Endodermal cell (in vitro differentiated cells): Measurements from ENCODE around the gene ORM1. TPM values are rescaled to one million over a fixed set of nuclear protein-coding genes. Genes with fewer than 3 reads are reported as not detected.
A peak's percentile ranks its signal among the peaks of the same experiment; 100 is the strongest.

Source experiments
- DNase-seq: peaks from one replicate; pipeline ENCODE4 v3.0.0-alpha.2; 2017
- H3K27ac ChIP-seq: 2 replicates; pipeline ENCODE4 v1.5.1; 2013; ENCODE audit warnings: mild to moderate bottlenecking, low read depth, low read length, moderate library complexity
- H3K27me3 ChIP-seq: 2 replicates; pipeline ENCODE4 v1.6.1; 2013; ENCODE audit warnings: mild to moderate bottlenecking, low read length, moderate library complexity; ENCODE audit not compliant: insufficient read depth, control insufficient read depth, poor library complexity, severe bottlenecking
- H3K36me3 ChIP-seq: 2 replicates; pipeline ENCODE4 v1.7.0; 2013; ENCODE audit warnings: mild to moderate bottlenecking, low read length, moderate library complexity; ENCODE audit not compliant: control insufficient read depth, insufficient read depth
- H3K4me1 ChIP-seq: one replicate; pipeline ENCODE4 v1.7.0; 2013; ENCODE audit warnings: low read length; ENCODE audit not compliant: control insufficient read depth, insufficient read depth
- H3K4me3 ChIP-seq: 2 replicates; pipeline ENCODE4 v1.5.1; 2013; ENCODE audit warnings: mild to moderate bottlenecking, low read length, moderate library complexity
- H3K9ac ChIP-seq: 2 replicates; pipeline ENCODE4 v1.6.1; 2013; ENCODE audit warnings: mild to moderate bottlenecking, low read length, moderate library complexity; ENCODE audit not compliant: poor library complexity, severe bottlenecking; ENCODE audit errors: extremely low read depth
- H3K9me3 ChIP-seq: 2 replicates; pipeline ENCODE4 v1.6.1; 2013; ENCODE audit warnings: mild to moderate bottlenecking, low read length, moderate library complexity; ENCODE audit not compliant: control insufficient read depth
- H3K27ac Mint-ChIP-seq: 2 replicates; pipeline ENCODE4 v1.8.0; 2020; ENCODE audit warnings: mixed read lengths
- H3K27me3 Mint-ChIP-seq: 2 replicates; pipeline ENCODE4 v1.8.0; 2021; ENCODE audit warnings: mild to moderate bottlenecking, mixed read lengths; ENCODE audit not compliant: insufficient read depth
- H3K36me3 Mint-ChIP-seq: 2 replicates; pipeline ENCODE4 v1.8.0; 2020; ENCODE audit warnings: low read depth, mixed read lengths
- H3K4me1 Mint-ChIP-seq: 2 replicates; pipeline ENCODE4 v1.8.0; 2020; ENCODE audit warnings: mixed read lengths
- H3K4me3 Mint-ChIP-seq: 2 replicates; pipeline ENCODE4 v1.8.0; 2020; ENCODE audit warnings: mild to moderate bottlenecking, moderate library complexity, mixed read lengths
- H3K9me3 Mint-ChIP-seq: 2 replicates; pipeline ENCODE4 v1.8.0; 2020; ENCODE audit warnings: mild to moderate bottlenecking, mixed read lengths
- WGBS, 2 experiments: methylation state at CpG; one replicate each; pipeline versions ENCODE4 v1.1.5 to v1.1.7; 2013; ENCODE audit warnings: missing lambda C conversion rate in 2 of 2, mixed read lengths in 1 of 2; ENCODE audit not compliant: insufficient coverage in 1 of 2, insufficient read length in 1 of 2; 5-methylcytosine and 5-hydroxymethylcytosine counted together
- total RNA-seq, 2 donors: library from RNA; stranded (reverse); fragmentation: NEBNext Ultra II Directional in 1 of 2; extraction: Animal tissue kit (Norgen Biotek cat#: 25700) in 1 of 2; gene quantifications; 2 replicates in 1 of 2; 3 replicates in 1 of 2; pipeline ENCODE4 v1.2.1, GENCODE V29; 2021
- TF ChIP-seq, protein P1 (sequence below): fragments of 200-600 bp; sonication (generic); conservative IDR thresholded peaks from 2 replicates; pipeline ENCODE4 v1.5.0; 2021; ENCODE audit warnings: antibody characterized with exemption, mild to moderate bottlenecking

The ORM1 gene
- total RNA-seq, 2 donors from 2014 or later = 0.59 TPM; not detected in 1

DNA sequence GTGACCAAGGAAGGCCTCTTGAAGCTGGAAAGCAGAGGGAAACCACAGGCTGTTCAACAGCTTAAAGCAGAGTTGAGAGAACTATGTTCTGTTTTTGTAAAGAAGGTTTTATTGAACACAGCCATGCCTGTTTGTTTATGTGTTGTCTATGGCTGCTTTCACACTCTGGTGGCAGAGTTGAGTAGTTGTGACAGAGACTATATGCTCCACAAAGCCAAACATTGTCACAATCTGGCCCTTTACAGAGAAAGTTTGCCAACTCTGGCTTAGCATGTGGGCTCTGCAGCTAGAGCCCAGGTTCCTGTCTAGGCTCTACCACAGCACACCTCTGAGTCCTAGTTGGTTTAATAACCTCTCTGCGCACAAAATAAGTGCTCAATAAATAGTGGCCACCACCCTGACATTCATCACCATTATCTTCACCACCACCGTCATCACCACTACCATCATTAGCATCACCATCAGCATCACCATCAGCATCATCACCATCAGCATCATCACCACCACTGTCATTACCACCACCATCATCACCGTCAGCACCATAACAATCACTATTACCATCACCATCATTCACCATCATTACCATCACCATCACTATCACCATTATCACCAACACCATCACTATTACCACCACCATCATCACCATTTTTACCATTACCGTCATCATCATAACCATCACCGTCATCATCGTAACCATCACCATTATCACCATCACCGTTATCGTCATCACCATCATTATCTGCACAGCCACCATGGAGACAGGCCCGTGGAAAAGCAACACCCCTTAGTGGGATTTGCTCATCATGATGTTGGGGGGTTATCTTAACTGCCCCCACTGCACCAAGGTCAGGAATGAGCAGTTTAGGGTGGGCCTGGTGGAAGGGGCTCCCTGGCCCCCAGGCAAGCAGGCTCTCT is 46.6 kb downstream of the ORM1 start:
- Mint-ChIP-seq H3K27ac (no peak overlapping the region), H3K27me3 (no peaks in the 10 kb centered on the region), H3K4me3 (no peak overlapping the region), H3K36me3 (peaks cover 8% of the 10 kb centered on the region), H3K4me1 (peaks cover 20% of the 10 kb centered on the region), H3K9me3 (no peaks in the 10 kb centered on the region)
- Histone ChIP-seq H3K27me3 (no peaks in the 10 kb centered on the region), H3K9me3 (no peaks in the 10 kb centered on the region), H3K4me1 (peaks cover 6% of the 10 kb centered on the region), H3K36me3 (no peaks in the 10 kb centered on the region), H3K9ac (no peak overlapping the region), H3K27ac (peak overlapping the region; percentile 75), H3K4me3 (no peak overlapping the region)
- no peak for DNase-seq
- TF ChIP-seq, protein P1, sequence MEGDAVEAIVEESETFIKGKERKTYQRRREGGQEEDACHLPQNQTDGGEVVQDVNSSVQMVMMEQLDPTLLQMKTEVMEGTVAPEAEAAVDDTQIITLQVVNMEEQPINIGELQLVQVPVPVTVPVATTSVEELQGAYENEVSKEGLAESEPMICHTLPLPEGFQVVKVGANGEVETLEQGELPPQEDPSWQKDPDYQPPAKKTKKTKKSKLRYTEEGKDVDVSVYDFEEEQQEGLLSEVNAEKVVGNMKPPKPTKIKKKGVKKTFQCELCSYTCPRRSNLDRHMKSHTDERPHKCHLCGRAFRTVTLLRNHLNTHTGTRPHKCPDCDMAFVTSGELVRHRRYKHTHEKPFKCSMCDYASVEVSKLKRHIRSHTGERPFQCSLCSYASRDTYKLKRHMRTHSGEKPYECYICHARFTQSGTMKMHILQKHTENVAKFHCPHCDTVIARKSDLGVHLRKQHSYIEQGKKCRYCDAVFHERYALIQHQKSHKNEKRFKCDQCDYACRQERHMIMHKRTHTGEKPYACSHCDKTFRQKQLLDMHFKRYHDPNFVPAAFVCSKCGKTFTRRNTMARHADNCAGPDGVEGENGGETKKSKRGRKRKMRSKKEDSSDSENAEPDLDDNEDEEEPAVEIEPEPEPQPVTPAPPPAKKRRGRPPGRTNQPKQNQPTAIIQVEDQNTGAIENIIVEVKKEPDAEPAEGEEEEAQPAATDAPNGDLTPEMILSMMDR = no peak
- 80 to 95% methylated on average over 2 to 9 of the region's 9 CpGs for WGBS, 2 experiments

DNA sequence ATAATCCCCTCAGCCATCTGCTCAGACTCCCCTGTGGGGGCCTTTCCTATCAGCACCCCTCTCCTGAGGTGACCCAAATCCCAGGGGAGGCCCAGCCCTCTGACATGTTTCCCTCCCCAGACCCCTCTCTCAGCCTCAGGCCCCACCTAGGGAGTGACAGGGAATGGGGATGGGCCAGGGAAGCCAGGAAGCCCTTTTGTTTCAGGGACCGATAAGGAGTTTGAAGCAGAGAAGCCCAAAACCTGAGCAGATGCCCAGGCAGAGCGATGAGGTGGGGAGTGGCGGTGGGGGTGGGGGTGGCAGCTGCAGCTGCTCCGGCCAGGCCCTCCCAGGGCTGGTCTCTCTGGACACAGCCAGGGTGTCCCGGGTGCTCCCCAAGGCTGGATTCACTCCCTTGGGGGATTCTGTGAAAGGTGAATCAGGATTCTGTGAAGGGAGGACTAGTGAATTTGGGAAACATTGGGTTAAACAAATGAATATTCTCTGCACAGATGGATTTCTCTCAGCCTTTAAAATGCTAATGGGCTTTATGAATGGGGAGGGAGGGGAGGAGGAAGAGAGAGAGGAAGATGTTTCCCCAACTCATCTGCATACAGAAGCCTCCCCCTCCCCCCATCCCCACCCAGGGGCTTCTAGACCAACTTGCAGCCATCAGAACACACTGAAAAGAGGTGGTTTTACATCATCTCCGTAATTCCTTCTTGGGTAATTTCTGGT is 47.5 kb downstream of the ORM1 start:
- H3K27ac Mint-ChIP-seq = peak overlapping the region; percentile 74
- peaks cover 20% of the 10 kb centered on the region for H3K4me1 Mint-ChIP-seq
- TF ChIP-seq, protein P1 = no peak
- no peak overlapping the region for H3K4me3 Mint-ChIP-seq
- peak overlapping the region; percentile 75 for H3K27ac ChIP-seq
- no peaks in the 10 kb centered on the region for H3K36me3 Mint-ChIP-seq
- H3K4me1 ChIP-seq = peaks cover 6% of the 10 kb centered on the region
- H3K27me3 ChIP-seq = no peaks in the 10 kb centered on the region
- WGBS, 2 experiments = 30 to 51% methylated on average over 5 to 6 of the region's 6 CpGs
- no peaks in the 10 kb centered on the region for H3K27me3 Mint-ChIP-seq
- H3K9me3 ChIP-seq = no peaks in the 10 kb centered on the region
- no peak overlapping the region for H3K9ac ChIP-seq
- H3K9me3 Mint-ChIP-seq = no peaks in the 10 kb centered on the region
- H3K4me3 ChIP-seq = no peak overlapping the region
- DNase-seq = peak; percentile 68
- no peaks in the 10 kb centered on the region for H3K36me3 ChIP-seq

DNA sequence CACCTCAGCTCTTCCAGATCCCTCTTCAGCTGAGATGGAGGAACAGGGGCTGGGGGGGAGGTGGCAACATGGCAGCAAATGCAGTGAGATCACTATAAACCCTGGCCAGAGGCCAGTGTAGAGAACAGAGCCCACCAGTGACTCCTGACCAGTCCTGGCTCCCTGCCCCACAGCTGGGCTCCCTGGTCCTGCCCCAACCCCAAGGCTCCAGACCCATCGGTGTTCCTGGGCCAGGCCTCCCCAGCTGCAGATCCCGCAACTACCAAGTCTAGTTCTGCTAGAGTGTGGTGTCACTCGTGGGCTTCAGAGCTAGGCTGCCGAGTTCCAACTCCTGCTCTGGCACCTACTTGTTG is 48.0 kb downstream of the ORM1 start:
- Histone ChIP-seq H3K4me3 (no peak overlapping the region), H3K36me3 (no peaks in the 10 kb centered on the region), H3K9ac (no peak overlapping the region), H3K27ac (no peak overlapping the region), H3K4me1 (peaks cover 6% of the 10 kb centered on the region), H3K9me3 (no peaks in the 10 kb centered on the region), H3K27me3 (no peaks in the 10 kb centered on the region)
- Mint-ChIP-seq H3K36me3 (no peaks in the 10 kb centered on the region), H3K9me3 (no peaks in the 10 kb centered on the region), H3K4me3 (no peak overlapping the region), H3K27ac (peak overlapping the region; percentile 74), H3K4me1 (peaks cover 20% of the 10 kb centered on the region), H3K27me3 (no peaks in the 10 kb centered on the region)
- TF ChIP-seq, protein P1 = no peak
- peak; percentile 53 for DNase-seq
- 84 to 85% methylated on average over 4 of the region's 4 CpGs for WGBS, 2 experiments
